Measurements from ENCODE around the gene PTPRR. TPM values are rescaled to one million over a fixed set of nuclear protein-coding genes. Genes with fewer than 3 reads are reported as not detected.

The PTPRR gene
- total and polyA plus RNA-seq, 2 of the 4 experiments (the other 2 are of a cell fraction) = 0.18 to 0.21 TPM

- WGBS, 2 experiments (ENCODE audit: extremely low coverage in 2 of 2, insufficient read length in 1 of 2) = no CpG with 5 or more reads among the region's 4 CpGs
- Histone ChIP-seq H3K18ac (ENCODE audit: low read depth, low read length) (no peak overlapping the region), H3K56ac (ENCODE audit: extremely low read depth, insufficient read depth, low read length) (no peak overlapping the region), H3K36me3 (ENCODE audit: control insufficient read depth, insufficient read depth, low read length) (no peaks in the 10 kb centered on the region), H2BK15ac (ENCODE audit: low read depth, low read length) (no peak overlapping the region), H2BK5ac (ENCODE audit: low read depth, low read length, poor library complexity, severe bottlenecking) (no peak overlapping the region), H3K4me1 (ENCODE audit: control insufficient read depth, insufficient read depth, low read length) (no peaks in the 10 kb centered on the region), H3K79me1 (ENCODE audit: low read depth in 1 of 2, low read length in 2 of 2) (no peaks in the 10 kb centered on the region), H3K9me3 (ENCODE audit: control insufficient read depth, insufficient read depth, low read length) (peaks cover 2% of the 10 kb centered on the region; the same call in 1 of the 2 replicates), H3K23ac (ENCODE audit: low read depth, low read length) (no peak overlapping the region), H2BK20ac (ENCODE audit: low read depth, low read length) (no peak overlapping the region), H3K4ac (ENCODE audit: low read depth, low read length) (no peak overlapping the region), H3K14ac (replicated peaks; ENCODE audit: low read depth, low read length) (no peak overlapping the region), H3K9ac (ENCODE audit: low read depth, low read length) (no peak overlapping the region), H2BK120ac (ENCODE audit: low read depth, low read length) (no peak overlapping the region), H4K8ac (ENCODE audit: low read depth in 2 of 2, low read length in 2 of 2) (no peak overlapping the region), H3K27ac (ENCODE audit: insufficient read depth, low read length) (no peak overlapping the region), H2AK5ac (ENCODE audit: low read depth, low read length) (no peak overlapping the region), H4K91ac (ENCODE audit: insufficient read depth, low read depth, low read length) (no peak overlapping the region), H3K4me3 (ENCODE audit: insufficient read depth, low read depth, low read length) (no peak overlapping the region), H3K27me3 (ENCODE audit: control insufficient read depth, insufficient read depth, low read length) (no peaks in the 10 kb centered on the region), H4K20me1 (ENCODE audit: insufficient read depth, low read length) (no peaks in the 10 kb centered on the region), H3K9me1 (ENCODE audit: insufficient read depth, low read length) (no peaks in the 10 kb centered on the region), H2AFZ (replicated peaks; ENCODE audit: low read length, poor library complexity) (no peak overlapping the region), H4K5ac (ENCODE audit: low read depth, low read length) (no peak overlapping the region), H3K4me2 (ENCODE audit: low read depth, low read length) (no peak overlapping the region), H2AK9ac (replicated peaks; ENCODE audit: low read depth, low read length, poor library complexity) (no peak overlapping the region)
- ATAC-seq (ENCODE audit: low read depth) (no peak), DNase-seq (no peak)
- in situ Hi-C loops (cut with MboI; ENCODE audit: low sequenced_read_pairs) = no loop called here
- CTCF ChIA-PET = no interaction called here
- no TSS peak for BruUV-seq (replicated peaks)
- no peak for TF ChIP-seq MAFK (IDR thresholded peaks at IDR 0.05; ENCODE audit: low read depth, low read length)
- TF ChIP-seq RCOR1 (IDR thresholded peaks at IDR 0.05; ENCODE audit: insufficient replicate concordance, low read length) = no peak
- no peak for TF ChIP-seq CHD1 (IDR thresholded peaks at IDR 0.05; ENCODE audit: low read depth, low read length)
- no peak for TF ChIP-seq BHLHE40 (IDR thresholded peaks at IDR 0.05; ENCODE audit: low read depth, low read length)
- intact Hi-C loops (cut with micrococcal nuclease) = no loop called here
- POLR2A ChIA-PET (ENCODE audit: unreplicated experiment) = no interaction called here
- dilution Hi-C loops (cut with HindIII; ENCODE audit: low sequenced_read_pairs, unreplicated experiment) = no loop called here
Observed at GRCh38 chr12:70795608-70796007, 124.9 kb downstream of the PTPRR start.

Data from IMR-90 (cell line).